Left colon (tissue), 2 donors: Measurements from ENCODE around the gene ANKRD9. TPM values are rescaled to one million over a fixed set of nuclear protein-coding genes. Genes with fewer than 3 reads are reported as not detected.
"Not testable (repeated sequence)": the region's sequence is repeated elsewhere in the genome, so short reads cannot be mapped to it uniquely, and the experiment has no call there.

Experiments used
- ATAC-seq: fragments of 200-7000 bp; cut with Tn5 transposase; one replicate; pipeline ENCODE4 v1.9.1; 2020; ENCODE audit warnings: mild to moderate bottlenecking, moderate library complexity
- DNase-seq, 2 donors: peaks; one replicate each; pipeline ENCODE4 v3.0.0-alpha.2; 2020
- intact Hi-C, 2 donors: fragments of 100-400 bp; cut with DNase I in 1 of 2; cut with micrococcal nuclease in 1 of 2; formaldehyde crosslinking; loops; one replicate each; pipeline versions ENCODE4 v1.11.2 to v1.14.0; 2022; cut with DNase I, micrococcal nuclease
- total RNA-seq, 2 donors: library from RNA; stranded (reverse); fragmentation: NEBNext Ultra II Directional; extraction: Animal tissue kit (Norgen Biotek cat#: 25700); gene quantifications; one replicate each; pipeline ENCODE4 v1.2.1, GENCODE V29; 2021
- donor health status: DM: no; HTN: no; CAD: no.
- donor health status: DM: yes; HTN: yes; CAD: no.

The ANKRD9 gene
- total RNA-seq, 2 donors from 2014 or later: 105 to 117 TPM

GRCh38 chr14:102539544-102540314, 30.2 kb upstream of the ANKRD9 start:
- no peak for DNase-seq
- intact Hi-C loops: no loop called here

GRCh38 chr14:102538602-102539543, 29.3 kb upstream of the ANKRD9 start:
- DNase-seq (no peak), ATAC-seq (no peak)
- intact Hi-C loops: no loop called here

More at GRCh38 chr14:102539544-102540314, 30.2 kb upstream of the ANKRD9 start:
- ATAC-seq: no peak

- ATAC-seq (no peak), DNase-seq (no peak)
- intact Hi-C loops: no loop called here
Measured at GRCh38 chr14:102537981-102538601, 28.5 kb upstream of the ANKRD9 start.

- intact Hi-C loops: no loop called here
- DNase-seq: no peak
- no peak for ATAC-seq
Measured at GRCh38 chr14:102532204-102532658, 22.7 kb upstream of the ANKRD9 start.

GRCh38 chr14:102530828-102531478, 21.4 kb upstream of the ANKRD9 start:
- intact Hi-C loops: no loop called here
- peak; percentile 75 for ATAC-seq

GRCh38 chr14:102528431-102529170, 19.0 kb upstream of the ANKRD9 start:
- intact Hi-C loops: loop anchor here in 1 of 2 donors (5.0 kb wide), 1 partner anchor 64 kb away; the partner anchor contains the start of gene RCOR1
- DNase-seq: no peak
- no peak for ATAC-seq

More at GRCh38 chr14:102530828-102531478, 21.4 kb upstream of the ANKRD9 start:
- peak in 1 of 2 donors; percentile 34 for DNase-seq

GRCh38 chr14:102525929-102526497, 16.4 kb upstream of the ANKRD9 start:
- no peak for DNase-seq
- intact Hi-C loops: loop anchor here in 1 of 2 donors (5.0 kb wide), 1 partner anchor 66 kb away; the partner anchor contains the start of gene RCOR1
- no peak for ATAC-seq

GRCh38 chr14:102525219-102525928, 15.8 kb upstream of the ANKRD9 start:
- ATAC-seq (peak; percentile 40), DNase-seq (peak in 1 of 2 donors; percentile 59)
- intact Hi-C loops: loop anchor here in 1 of 2 donors (5.0 kb wide), 1 partner anchor 67 kb away; the partner anchor contains the start of gene RCOR1

- intact Hi-C loops: loop anchor here in 1 of 2 donors (5.0 kb wide), 1 partner anchor 68 kb away; the partner anchor contains the start of gene RCOR1
- ATAC-seq (peak; percentile 79), DNase-seq (peak; percentile 99 to 100)
Measured at GRCh38 chr14:102524451-102525218, 15.1 kb upstream of the ANKRD9 start.

- intact Hi-C loops: no loop called here
- DNase-seq (peak; percentile 76 to 85), ATAC-seq (peak; percentile 62)
Measured at GRCh38 chr14:102523569-102524450, 14.2 kb upstream of the ANKRD9 start.

GRCh38 chr14:102523200-102523568, 13.6 kb upstream of the ANKRD9 start:
- no peak for ATAC-seq
- intact Hi-C loops: no loop called here

GRCh38 chr14:102519709-102520108, 10.1 kb upstream of the ANKRD9 start:
- not testable (repeated sequence) for ATAC-seq, DNase-seq
- intact Hi-C loops: loop anchor here in 1 of 2 donors (5.0 kb wide), 1 partner anchor 82 kb away; no protein-coding TSS in a partner anchor

More at GRCh38 chr14:102523200-102523568, 13.6 kb upstream of the ANKRD9 start:
- DNase-seq: no peak

GRCh38 chr14:102518063-102518648, 8.6 kb upstream of the ANKRD9 start:
- no peak for DNase-seq
- intact Hi-C loops: loop anchor here in 1 of 2 donors (5.0 kb wide), 1 partner anchor 81 kb away; no protein-coding TSS in a partner anchor

GRCh38 chr14:102517392-102518062, 8.0 kb upstream of the ANKRD9 start:
- peak in 1 of 2 donors; percentile 54 for DNase-seq
- peak; percentile 60 for ATAC-seq
- intact Hi-C loops: loop anchor here in 1 of 2 donors (5.0 kb wide), 1 partner anchor 80 kb away; no protein-coding TSS in a partner anchor

More at GRCh38 chr14:102518063-102518648, 8.6 kb upstream of the ANKRD9 start:
- no peak for ATAC-seq
